B cell (primary cell): ENCODE results near the gene ACTR2. TPM values are rescaled to one million over a fixed set of nuclear protein-coding genes. Genes with fewer than 3 reads are reported as not detected.

Experiments
- ATAC-seq: fragments of 200-7000 bp; cut with Tn5 transposase; one replicate; pipeline ENCODE4 v1.10.0; 2021; ENCODE audit warnings: low read depth, mild to moderate bottlenecking, moderate number of reproducible peaks, moderate library complexity
- CTCF ChIA-PET: fragments of 350-600 bp; sonication (Branson Sonifier 250); formaldehyde crosslinking; loops from one replicate; lab custom pipeline; 2021; ENCODE audit warnings: antibody characterized with exemption, inconsistent platforms; lab: Charles Lee
- POLR2A ChIA-PET: fragments of 350-600 bp; sonication (Branson Sonifier 250); formaldehyde crosslinking; loops from one replicate; lab custom pipeline; 2021; ENCODE audit warnings: antibody characterized with exemption; lab: Charles Lee
- DNase-seq: peaks from one replicate; pipeline ENCODE4 v3.0.0; 2013
- H2AFZ ChIP-seq: 2 replicates; pipeline ENCODE4 v1.6.1; 2012; ENCODE audit warnings: mild to moderate bottlenecking, low read depth, low read length; ENCODE audit not compliant: insufficient read depth, poor library complexity, severe bottlenecking
- H3K27ac ChIP-seq, 2 donors: 1 replicate in 1 of 2; 2 replicates in 1 of 2; pipeline ENCODE4 v1.5.1; 2012 to 2013; ENCODE audit warnings: low read length in 2 of 2, mild to moderate bottlenecking in 2 of 2, moderate library complexity in 1 of 2
- H3K27me3 ChIP-seq, 4 experiments: fragments of 200-600 bp in 1 of 4; sonication (generic) in 1 of 4; replicated peaks in 1 of 4; 1 replicate in 2 of 4; 2 replicates in 2 of 4; pipeline versions ENCODE4 v1.6.1 to v1.7.0; 2013 to 2016; ENCODE audit warnings: low read length in 3 of 4, mild to moderate bottlenecking in 2 of 4, mixed read lengths in 1 of 4, moderate library complexity in 1 of 4; ENCODE audit not compliant: insufficient read depth in 4 of 4, control insufficient read depth in 3 of 4; ENCODE audit errors: control extremely low read depth in 1 of 4
- H3K36me3 ChIP-seq, 2 experiments: replicated peaks in 1 of 2; 1 replicate in 1 of 2; 2 replicates in 1 of 2; pipeline versions ENCODE4 v1.6.1 to v1.7.1; 2013; ENCODE audit warnings: low read length in 1 of 2; ENCODE audit not compliant: insufficient read depth in 2 of 2, control insufficient read depth in 1 of 2; ENCODE audit errors: control extremely low read depth in 1 of 2, extremely low read depth in 1 of 2
- H3K4me1 ChIP-seq, 2 donors: fragments of 200-600 bp in 1 of 2; sonication (generic) in 1 of 2; 1 replicate in 1 of 2; 2 replicates in 1 of 2; pipeline versions ENCODE4 v1.5.1 to v1.6.1; 2013 to 2017; ENCODE audit warnings: low read length in 2 of 2; ENCODE audit not compliant: control insufficient read depth in 2 of 2, insufficient read depth in 2 of 2
- H3K4me2 ChIP-seq: replicated peaks from 2 replicates; pipeline ENCODE3; 2012; ENCODE audit warnings: mild to moderate bottlenecking, low read depth, low read length; ENCODE audit not compliant: poor library complexity, severe bottlenecking
- H3K4me3 ChIP-seq, 5 experiments: fragments of 200-600 bp in 1 of 5; sonication (generic) in 1 of 5; 1 replicate in 3 of 5; 2 replicates in 2 of 5; pipeline versions ENCODE4 v1.5.1 to v1.7.0; 2011 to 2016; ENCODE audit warnings: low read length in 4 of 5, mild to moderate bottlenecking in 4 of 5, low read depth in 2 of 5, control low read depth in 1 of 5, moderate library complexity in 1 of 5; ENCODE audit not compliant: insufficient read depth in 1 of 5; ENCODE audit errors: control extremely low read depth in 1 of 5, extremely low read depth in 1 of 5
- H3K79me2 ChIP-seq: fragments of 200-600 bp; sonication (generic); one replicate; pipeline ENCODE4 v1.6.0; 2016; ENCODE audit warnings: low read length; ENCODE audit not compliant: control insufficient read depth, insufficient read depth
- H3K9ac ChIP-seq: fragments of 200-600 bp; sonication (generic); 2 replicates; pipeline ENCODE4 v1.6.1; 2017; ENCODE audit warnings: mild to moderate bottlenecking, low read length, moderate library complexity
- H3K9me3 ChIP-seq, 3 donors: one replicate each; pipeline versions ENCODE4 v1.6.1 to v1.7.1; 2013; ENCODE audit warnings: low read length in 2 of 3; ENCODE audit not compliant: control insufficient read depth in 2 of 3, insufficient read depth in 1 of 3; ENCODE audit errors: control extremely low read depth in 1 of 3
- H4K20me1 ChIP-seq: 2 replicates; pipeline ENCODE4 v1.6.0; 2012; ENCODE audit warnings: mild to moderate bottlenecking, low read length; ENCODE audit not compliant: insufficient read depth, control insufficient read depth, poor library complexity, severe bottlenecking
- H3K27ac Mint-ChIP-seq: one replicate; pipeline ENCODE4 v1.8.0; 2021; ENCODE audit warnings: mixed read lengths
- H3K27me3 Mint-ChIP-seq: one replicate; pipeline ENCODE4 v1.8.0; 2021; ENCODE audit warnings: mixed read lengths
- H3K4me1 Mint-ChIP-seq: one replicate; pipeline ENCODE4 v1.8.0; 2021; ENCODE audit warnings: mixed read lengths
- H3K4me3 Mint-ChIP-seq: one replicate; pipeline ENCODE4 v1.8.0; 2021; ENCODE audit warnings: mixed read lengths
- H3K9me3 Mint-ChIP-seq: one replicate; pipeline ENCODE4 v1.8.0; 2022; ENCODE audit warnings: mixed read lengths; ENCODE audit not compliant: insufficient read depth
- EZH2 ChIP-seq: IDR thresholded peaks from 2 replicates; pipeline ENCODE4 v1.6.1; 2012; ENCODE audit warnings: borderline replicate concordance, low read depth, mild to moderate bottlenecking, moderate library complexity, low read length; ENCODE audit not compliant: insufficient read depth, poor library complexity, severe bottlenecking
- WGBS: methylation state at CpG from one replicate; pipeline ENCODE4 v1.1.5; 2013; ENCODE audit warnings: missing lambda C conversion rate; ENCODE audit not compliant: insufficient coverage; 5-methylcytosine and 5-hydroxymethylcytosine counted together
- intact Hi-C: fragments of 100-400 bp; cut with micrococcal nuclease; formaldehyde crosslinking; loops from one replicate; pipeline ENCODE4 v1.10.0; 2022
- polyA plus RNA-seq: library from polyadenylated mRNA; depleted of rRNA; stranded (reverse); fragments of >200 nt; gene quantifications from 2 replicates; pipeline ENCODE4 v1.2.3, GENCODE V29; 2012
- total RNA-seq, 2 donors: library from RNA; stranded (reverse); fragments of 120-200 nt in 1 of 2; gene quantifications; 1 replicate in 1 of 2; 2 replicates in 1 of 2; pipeline versions ENCODE4 v1.2.3 to v1.2.4, GENCODE V29; 2013 to 2022
- TF ChIP-seq, protein P1 (sequence below): fragments of 200-600 bp; IDR thresholded peaks from one replicate; pipeline ENCODE4 v1.8.0; 2022; ENCODE audit warnings: antibody characterized with exemption, mild to moderate bottlenecking

Gene ACTR2
- total and polyA plus RNA-seq, 2 donors (not counting 1 experiment from before 2014, with no cell fraction given), result 41.8 to 284 TPM

DNA sequence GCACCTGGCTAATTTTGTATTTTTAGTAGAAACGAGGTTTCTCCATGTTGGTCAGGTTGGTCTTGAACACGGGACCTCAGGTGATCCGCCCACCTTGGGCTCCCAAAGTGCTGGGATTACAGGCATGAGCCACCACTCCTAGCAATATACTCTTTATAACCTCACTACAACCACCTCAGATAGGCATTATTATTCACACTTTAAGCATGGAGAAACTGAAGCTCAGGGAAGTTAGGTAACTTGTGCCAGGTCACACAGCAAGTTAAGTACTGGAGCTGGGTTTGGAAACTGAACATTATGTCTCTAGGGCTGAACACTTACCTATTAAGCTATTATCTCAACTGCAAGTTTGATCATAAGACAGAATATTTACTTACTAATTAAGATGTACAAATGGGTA, 42.6 kb upstream of the ACTR2 start:
- Histone ChIP-seq H4K20me1 (no peaks in the 10 kb centered on the region), H3K79me2 (no peaks in the 10 kb centered on the region), H3K4me2 (no peak overlapping the region), H3K27me3 (peaks cover 0 to 6% (median 0%) of the 10 kb centered on the region in 4 experiments), H3K4me1 (peaks cover 5 to 6% of the 10 kb centered on the region in 2 donors), H3K9me3 (no peaks in the 10 kb centered on the region), H3K9ac (no peak overlapping the region), H3K27ac (no peak overlapping the region), H3K4me3 (no peak overlapping the region), H2AFZ (no peak overlapping the region), H3K36me3 (no peaks in the 10 kb centered on the region)
- no peak for ATAC-seq
- TF ChIP-seq EZH2, result no peak
- TF ChIP-seq, protein P1, sequence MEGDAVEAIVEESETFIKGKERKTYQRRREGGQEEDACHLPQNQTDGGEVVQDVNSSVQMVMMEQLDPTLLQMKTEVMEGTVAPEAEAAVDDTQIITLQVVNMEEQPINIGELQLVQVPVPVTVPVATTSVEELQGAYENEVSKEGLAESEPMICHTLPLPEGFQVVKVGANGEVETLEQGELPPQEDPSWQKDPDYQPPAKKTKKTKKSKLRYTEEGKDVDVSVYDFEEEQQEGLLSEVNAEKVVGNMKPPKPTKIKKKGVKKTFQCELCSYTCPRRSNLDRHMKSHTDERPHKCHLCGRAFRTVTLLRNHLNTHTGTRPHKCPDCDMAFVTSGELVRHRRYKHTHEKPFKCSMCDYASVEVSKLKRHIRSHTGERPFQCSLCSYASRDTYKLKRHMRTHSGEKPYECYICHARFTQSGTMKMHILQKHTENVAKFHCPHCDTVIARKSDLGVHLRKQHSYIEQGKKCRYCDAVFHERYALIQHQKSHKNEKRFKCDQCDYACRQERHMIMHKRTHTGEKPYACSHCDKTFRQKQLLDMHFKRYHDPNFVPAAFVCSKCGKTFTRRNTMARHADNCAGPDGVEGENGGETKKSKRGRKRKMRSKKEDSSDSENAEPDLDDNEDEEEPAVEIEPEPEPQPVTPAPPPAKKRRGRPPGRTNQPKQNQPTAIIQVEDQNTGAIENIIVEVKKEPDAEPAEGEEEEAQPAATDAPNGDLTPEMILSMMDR, result no peak
- Mint-ChIP-seq H3K4me1 (peaks cover 6% of the 10 kb centered on the region), H3K9me3 (no peaks in the 10 kb centered on the region), H3K4me3 (no peak overlapping the region), H3K27me3 (peaks cover 24% of the 10 kb centered on the region), H3K27ac (no peak overlapping the region)
- 100% methylated on average over 3 of the region's 3 CpGs for WGBS
- DNase-seq, result no peak
- ChIA-PET CTCF (interaction anchor here (1.1 to 6.2 kb wide), 2 partner anchors 12 to 121 kb away, joined by 4 to 73 read pairs; no protein-coding TSS in a partner anchor), POLR2A (no interaction called here)
- intact Hi-C loops, result loop anchor here (10.0 kb wide), 1 partner anchor 390 kb away; no protein-coding TSS in a partner anchor

DNA sequence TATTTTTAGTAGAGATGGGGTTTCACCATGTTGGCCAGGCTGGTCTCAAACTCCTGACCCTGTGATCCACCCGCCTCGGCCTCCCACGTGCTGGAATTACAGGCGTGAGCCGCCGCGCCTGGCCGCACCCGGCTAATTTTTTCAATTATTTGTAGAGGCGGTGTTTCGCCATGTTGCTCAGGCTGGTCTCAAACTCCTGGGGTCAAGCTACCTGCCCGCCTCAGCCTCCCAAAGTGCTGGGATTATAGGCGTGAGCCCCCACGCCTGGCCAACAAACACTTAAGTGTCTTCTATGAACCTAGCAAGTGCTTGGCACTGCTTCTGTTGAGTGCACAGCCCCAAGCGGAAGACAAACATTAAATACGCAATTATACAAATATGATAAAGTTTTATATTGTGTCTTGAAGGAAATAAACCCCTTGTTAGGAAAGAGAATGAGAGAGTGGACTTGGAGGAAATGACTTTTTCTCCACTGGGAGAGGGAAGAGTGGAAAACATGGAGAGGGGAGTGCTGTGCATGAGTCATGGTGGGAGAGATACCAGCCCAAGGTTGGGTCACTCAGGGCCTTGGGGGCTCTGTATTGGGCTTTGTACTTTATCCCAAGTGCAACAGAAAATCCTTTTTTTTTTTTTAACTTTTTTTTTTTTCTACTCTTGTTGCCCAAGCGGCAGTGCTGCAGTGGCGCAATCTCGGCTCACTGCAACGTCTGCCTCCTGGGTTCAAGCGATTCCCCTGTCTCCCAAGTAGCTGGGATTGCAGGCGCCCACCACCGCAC, 41.4 kb upstream of the ACTR2 start:
- DNase-seq (no peak), ATAC-seq (no peak)
- ChIA-PET POLR2A (interaction anchor here (1.0 kb wide), 1 partner anchor 122 kb away, joined by 3 read pairs; no protein-coding TSS in a partner anchor), CTCF (interaction anchor here (0.7 to 6.2 kb wide), 25 partner anchors 8 to 855 kb away, joined by 3 to 73 read pairs (median 3); partner anchors contain the start of genes ACTR2 and CEP68)
- Histone ChIP-seq H4K20me1 (no peaks in the 10 kb centered on the region), H3K9me3 (no peaks in the 10 kb centered on the region), H3K79me2 (no peaks in the 10 kb centered on the region), H3K4me2 (no peak overlapping the region), H3K4me3 (no peak overlapping the region), H3K36me3 (no peaks in the 10 kb centered on the region), H3K9ac (no peak overlapping the region), H3K27ac (no peak overlapping the region), H3K4me1 (peaks cover 5 to 6% of the 10 kb centered on the region in 2 donors), H3K27me3 (peaks cover 0 to 6% (median 0%) of the 10 kb centered on the region in 4 experiments), H2AFZ (no peak overlapping the region)
- H3K4me1 Mint-ChIP-seq, result peaks cover 6% of the 10 kb centered on the region
- no peak for TF ChIP-seq EZH2
- TF ChIP-seq, protein P1, result no peak
- intact Hi-C loops, result loop anchor here (10.0 kb wide), 1 partner anchor 389 kb away; no protein-coding TSS in a partner anchor
- H3K27me3 Mint-ChIP-seq, result peaks cover 25% of the 10 kb centered on the region
- H3K4me3 Mint-ChIP-seq, result no peak overlapping the region
- 95% methylated on average over 21 of the region's 23 CpGs for WGBS
- H3K9me3 Mint-ChIP-seq, result no peaks in the 10 kb centered on the region
- H3K27ac Mint-ChIP-seq, result no peak overlapping the region
